ENCODE results near the gene IQGAP3.

- no peak for TF ChIP-seq CTCF (IDR thresholded peaks at IDR 0.05; ENCODE audit: low read length)
- TF ChIP-seq EZH2 (optimal IDR thresholded peaks at IDR 0.05; ENCODE audit: low read depth, low read length), result no peak
- TF ChIP-seq EZH2phosphoT487 (IDR thresholded peaks at IDR 0.05; ENCODE audit: low read length), result no peak
Measured at GRCh38 chr1:156565519-156565918, 6.8 kb downstream of the IQGAP3 start.
